ENCODE data around the gene KIAA0513. TPM values are rescaled to one million over a fixed set of nuclear protein-coding genes. Genes with fewer than 3 reads are reported as not detected.

Gene KIAA0513, protein sequence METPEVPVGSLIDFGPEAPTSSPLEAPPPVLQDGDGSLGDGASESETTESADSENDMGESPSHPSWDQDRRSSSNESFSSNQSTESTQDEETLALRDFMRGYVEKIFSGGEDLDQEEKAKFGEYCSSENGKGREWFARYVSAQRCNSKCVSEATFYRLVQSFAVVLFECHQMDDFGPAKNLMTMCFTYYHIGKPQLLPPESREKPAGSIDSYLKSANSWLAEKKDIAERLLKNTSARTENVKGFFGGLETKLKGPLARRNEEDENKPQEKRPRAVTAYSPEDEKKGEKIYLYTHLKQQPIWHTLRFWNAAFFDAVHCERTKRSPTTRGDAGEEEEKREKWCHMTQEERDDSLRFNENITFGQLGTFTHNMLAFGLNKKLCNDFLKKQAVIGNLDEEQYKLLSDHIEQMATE
- 10.3 TPM in 2 replicates for total RNA-seq
- long read RNA-seq, partial matches to known transcripts, result 0 of 2 reads
- long read RNA-seq, other reads (novel, unspliced or antisense), result 2 of 2 reads

DNA sequence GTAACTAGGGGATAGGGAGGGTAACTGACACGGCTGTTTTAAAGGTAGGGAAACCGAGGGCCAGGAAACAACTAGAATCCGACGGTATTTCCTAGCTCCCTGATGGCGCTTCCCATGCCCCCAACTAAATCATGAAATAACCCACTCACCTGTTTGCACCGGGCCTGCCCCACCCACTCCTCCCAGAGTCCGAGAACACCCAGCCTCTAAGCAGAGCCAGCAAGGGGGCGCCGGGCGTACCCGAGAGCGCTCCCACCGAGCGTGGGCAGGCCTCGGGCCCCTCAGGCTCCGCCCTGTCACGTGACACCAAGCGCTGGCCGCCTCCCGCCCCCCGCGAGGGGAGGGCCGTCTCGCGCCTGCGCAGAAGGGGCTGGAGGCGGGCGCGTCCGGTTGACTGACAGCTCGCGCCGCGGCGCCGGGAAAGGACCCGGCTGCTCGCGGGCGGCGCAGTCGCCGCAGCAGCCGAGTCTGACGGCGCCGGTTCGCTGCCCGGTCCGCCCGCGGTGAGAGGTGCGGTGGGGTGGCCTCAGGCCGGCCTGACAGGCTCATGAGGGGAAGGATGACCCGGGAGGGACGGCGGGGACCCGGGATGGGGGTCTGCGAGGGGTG lies at the start of gene KIAA0513:
Gene KIAA0513 (plus strand): TSS at position 447 of the 609 bp plus-strand sequence. CDS start 39,277 bp downstream, outside the sequence.
- H3K27ac Mint-ChIP-seq (ENCODE audit: unreplicated experiment), result peak within 1 kb of the TSS; percentile 94
- DNase-seq (ENCODE audit: low read depth, low spot score), result peak; percentile 96
- peaks cover 23% of the 10 kb centered on the region for H3K27me3 Mint-ChIP-seq (ENCODE audit: low read depth)
- TF ChIP-seq CTCF (conservative IDR thresholded peaks at IDR 0.05), result peak; percentile 17
- H3K9me3 Mint-ChIP-seq, result no peaks in the 10 kb centered on the region
- H3K4me3 Mint-ChIP-seq, result peak within 1 kb of the TSS; percentile 93
- H3K4me1 Mint-ChIP-seq, result peaks cover 27% of the 10 kb centered on the region
- no peaks in the 10 kb centered on the region for H3K36me3 Mint-ChIP-seq (ENCODE audit: low read depth)

- Mint-ChIP-seq H3K9me3 (no peaks in the 10 kb centered on the region), H3K36me3 (ENCODE audit: low read depth) (peaks cover 18% of the 10 kb centered on the region), H3K4me3 (no peak overlapping the region), H3K27ac (ENCODE audit: unreplicated experiment) (no peak overlapping the region), H3K27me3 (ENCODE audit: low read depth) (no peaks in the 10 kb centered on the region), H3K4me1 (peaks cover 7% of the 10 kb centered on the region)
- DNase-seq (ENCODE audit: low read depth, low spot score), result no peak
- TF ChIP-seq CTCF (conservative IDR thresholded peaks at IDR 0.05), result no peak
These were observed 48.1 kb upstream of the KIAA0513 start for GRCh38 chr16:84979516-84979915.

GRCh38 chr16:84982434-84982833 lies 45.2 kb upstream of the KIAA0513 start:
- no peak for TF ChIP-seq CTCF (conservative IDR thresholded peaks at IDR 0.05)
- DNase-seq (ENCODE audit: low read depth, low spot score), result no peak
- H3K27ac Mint-ChIP-seq (ENCODE audit: unreplicated experiment), result peak overlapping the region; percentile 83
- H3K4me1 Mint-ChIP-seq, result peaks cover 14% of the 10 kb centered on the region
- H3K9me3 Mint-ChIP-seq, result no peaks in the 10 kb centered on the region
- H3K27me3 Mint-ChIP-seq (ENCODE audit: low read depth), result no peaks in the 10 kb centered on the region
- peaks cover 21% of the 10 kb centered on the region for H3K36me3 Mint-ChIP-seq (ENCODE audit: low read depth)
- no peak overlapping the region for H3K4me3 Mint-ChIP-seq

GRCh38 chr16:84985079-84986065 lies 42.2 kb upstream of the KIAA0513 start:
- TF ChIP-seq CTCF (conservative IDR thresholded peaks at IDR 0.05), result no peak
- no peak for DNase-seq (ENCODE audit: low read depth, low spot score)
- no peak overlapping the region for H3K27ac Mint-ChIP-seq (ENCODE audit: unreplicated experiment)
- H3K36me3 Mint-ChIP-seq (ENCODE audit: low read depth), result peaks cover 28% of the 10 kb centered on the region
- no peaks in the 10 kb centered on the region for H3K9me3 Mint-ChIP-seq
- no peaks in the 10 kb centered on the region for H3K27me3 Mint-ChIP-seq (ENCODE audit: low read depth)
- no peak overlapping the region for H3K4me3 Mint-ChIP-seq
- peaks cover 14% of the 10 kb centered on the region for H3K4me1 Mint-ChIP-seq

GRCh38 chr16:84986102-84986501 lies 41.5 kb upstream of the KIAA0513 start:
- Mint-ChIP-seq H3K9me3 (no peaks in the 10 kb centered on the region), H3K27ac (ENCODE audit: unreplicated experiment) (no peak overlapping the region), H3K36me3 (ENCODE audit: low read depth) (peaks cover 24% of the 10 kb centered on the region), H3K27me3 (ENCODE audit: low read depth) (no peaks in the 10 kb centered on the region), H3K4me3 (no peak overlapping the region), H3K4me1 (peaks cover 14% of the 10 kb centered on the region)
- no peak for TF ChIP-seq CTCF (conservative IDR thresholded peaks at IDR 0.05)
- no peak for DNase-seq (ENCODE audit: low read depth, low spot score)

Measured in neural crest cell (in vitro differentiated cells).